Gastroesophageal sphincter (tissue), 4 donors: ENCODE measurements around the gene ZFYVE1. TPM values are rescaled to one million over a fixed set of nuclear protein-coding genes. Genes with fewer than 3 reads are reported as not detected.

Source experiments
- ATAC-seq: fragments of 150-250 bp; one replicate; pipeline ENCODE4 v1.9.1; 2016; ENCODE audit warnings: mild to moderate bottlenecking, moderate library complexity
- H3K27ac ChIP-seq, 4 donors: fragments of 200-600 bp; sonication (generic) in 3 of 4; 1 replicate in 3 of 4; 2 replicates in 1 of 4; pipeline ENCODE4 v1.5.1; 2016 to 2019
- H3K27me3 ChIP-seq: fragments of 200-600 bp; sonication (generic); one replicate; pipeline ENCODE4 v1.5.1; 2019
- H3K36me3 ChIP-seq, 2 donors: fragments of 200-600 bp; sonication (generic); one replicate each; pipeline ENCODE4 v1.5.1; 2019; ENCODE audit warnings: control low read depth in 1 of 2
- H3K4me1 ChIP-seq, 3 donors: fragments of 200-600 bp; sonication (generic); 1 replicate in 2 of 3; 2 replicates in 1 of 3; pipeline ENCODE4 v1.5.1; 2016 to 2019; ENCODE audit warnings: control low read depth in 2 of 3
- H3K4me3 ChIP-seq, 2 donors: fragments of 200-600 bp; sonication (generic); one replicate each; pipeline ENCODE4 v1.5.1; 2019; ENCODE audit warnings: mild to moderate bottlenecking in 1 of 2, moderate library complexity in 1 of 2
- H3K9me3 ChIP-seq, 3 donors: fragments of 200-600 bp; sonication (generic); one replicate each; pipeline ENCODE4 v1.5.1; 2017 to 2019; ENCODE audit warnings: control low read depth in 2 of 3
- CTCF ChIP-seq, 4 experiments: fragments of 200-600 bp in 2 of 4; fragments of 450-650 bp in 2 of 4; sonication (generic) in 1 of 4; IDR thresholded peaks; one replicate each; pipeline ENCODE4 v1.5.1; 2017 to 2019; ENCODE audit warnings: antibody characterized with exemption in 4 of 4, mild to moderate bottlenecking in 2 of 4, moderate library complexity in 2 of 4
- EP300 ChIP-seq: sonication (generic); formaldehyde crosslinking; IDR thresholded peaks from one replicate; pipeline ENCODE4 v1.6.1; 2017; ENCODE audit warnings: antibody characterized with exemption, mild to moderate bottlenecking
- POLR2A ChIP-seq, 2 donors: fragments of 450-650 bp; IDR thresholded peaks; one replicate each; pipeline ENCODE4 v1.6.1; 2017; ENCODE audit warnings: antibody characterized with exemption in 2 of 2, mild to moderate bottlenecking in 2 of 2, moderate library complexity in 1 of 2
- POLR2AphosphoS5 ChIP-seq: sonication (generic); formaldehyde crosslinking; IDR thresholded peaks from one replicate; pipeline ENCODE4 v1.6.1; 2017; ENCODE audit warnings: antibody characterized with exemption
- whole genome bisulfite sequencing, 2 donors: methylation state at CpG; one replicate each; pipeline ENCODE4 v1.1.5; 2018; ENCODE audit warnings: low coverage in 1 of 2; 5-methylcytosine and 5-hydroxymethylcytosine counted together
- total RNA-seq, 4 donors: library from RNA; depleted of rRNA; stranded (reverse); fragments of >200 nt; gene quantifications; one replicate each; pipeline ENCODE4 v1.1.0, GENCODE V29; 2016

The ZFYVE1 gene
- total RNA-seq, 4 donors from 2014 or later: 16.7 to 36.7 (median 23.8) TPM

- Histone ChIP-seq H3K36me3 (no peaks in the 10 kb centered on the region), H3K4me3 (peak within 1 kb of the TSS; percentile 70), H3K9me3 (no peaks in the 10 kb centered on the region), H3K27ac (peak within 1 kb of the TSS in 3 of 4 donors; percentile 79 to 81 (median 80)), H3K4me1 (peaks cover 0 to 20% (median 4%) of the 10 kb centered on the region in 3 donors), H3K27me3 (no peaks in the 10 kb centered on the region)
- 0 to 1% methylated on average over 3 to 17 of the region's 59 CpGs for WGBS, 2 donors
- peak; percentile 26 for TF ChIP-seq POLR2AphosphoS5
- no peak for TF ChIP-seq EP300
- TF ChIP-seq POLR2A (IDR thresholded peaks at IDR 0.05): no peak
- peak; percentile 100 for ATAC-seq
These were observed 100.4 kb downstream of the ZFYVE1 start, which contains the start of gene DCAF4 for GRCh38 chr14:72926292-72927028. DCAF4 (plus strand) TSS chr14:72926464; CDS start chr14:72937979, 11,515 bp downstream.

GRCh38 chr14:72925815-72926291 lies 101.1 kb downstream of the ZFYVE1 start:
- H3K4me3 ChIP-seq: peak overlapping the region; percentile 70
- peaks cover 0 to 20% (median 4%) of the 10 kb centered on the region in 3 donors for H3K4me1 ChIP-seq
- no peaks in the 10 kb centered on the region for H3K9me3 ChIP-seq
- H3K36me3 ChIP-seq: no peaks in the 10 kb centered on the region
- WGBS, 2 donors: no CpG with 5 or more reads among the region's 33 CpGs
- H3K27me3 ChIP-seq: no peaks in the 10 kb centered on the region
- TF ChIP-seq POLR2A (IDR thresholded peaks at IDR 0.05) (no peak), EP300 (no peak), POLR2AphosphoS5 (no peak), CTCF (IDR thresholded peaks at IDR 0.05) (no peak)
- ATAC-seq: peak; percentile 51
- H3K27ac ChIP-seq: peak overlapping the region in 3 of 4 donors; percentile 79 to 81 (median 80)

- Histone ChIP-seq H3K4me1 (peaks cover 0 to 20% (median 4%) of the 10 kb centered on the region in 3 donors), H3K9me3 (no peaks in the 10 kb centered on the region), H3K4me3 (peak overlapping the region in 1 of 2 donors; percentile 70), H3K36me3 (no peaks in the 10 kb centered on the region), H3K27me3 (no peaks in the 10 kb centered on the region), H3K27ac (peak overlapping the region in 3 of 4 donors; percentile 79 to 81 (median 80))
- TF ChIP-seq POLR2AphosphoS5 (no peak), POLR2A (IDR thresholded peaks at IDR 0.05) (no peak), CTCF (IDR thresholded peaks at IDR 0.05) (no peak), EP300 (no peak)
- 85 to 86% methylated on average over 7 to 12 of the region's 22 CpGs for WGBS, 2 donors
- ATAC-seq: no peak
These were observed 101.6 kb downstream of the ZFYVE1 start for GRCh38 chr14:72925171-72925759.

GRCh38 chr14:72924337-72924736 lies 102.6 kb downstream of the ZFYVE1 start:
- no peak for ATAC-seq
- H3K36me3 ChIP-seq: no peaks in the 10 kb centered on the region
- no peaks in the 10 kb centered on the region for H3K27me3 ChIP-seq
- no peaks in the 10 kb centered on the region for H3K9me3 ChIP-seq
- 32 to 51% methylated on average over 3 to 5 of the region's 5 CpGs for WGBS, 2 donors
- no peak overlapping the region for H3K27ac ChIP-seq
- TF ChIP-seq CTCF (IDR thresholded peaks at IDR 0.05): no peak
- no peak for TF ChIP-seq POLR2A (IDR thresholded peaks at IDR 0.05)
- no peak for TF ChIP-seq POLR2AphosphoS5
- TF ChIP-seq EP300: no peak
- no peak overlapping the region for H3K4me3 ChIP-seq
- H3K4me1 ChIP-seq: peaks cover 0 to 20% (median 4%) of the 10 kb centered on the region in 3 donors

GRCh38 chr14:72921396-72921795 lies 105.5 kb downstream of the ZFYVE1 start:
- no peak for TF ChIP-seq POLR2AphosphoS5
- TF ChIP-seq EP300: no peak
- TF ChIP-seq POLR2A (IDR thresholded peaks at IDR 0.05): no peak
- no peak for TF ChIP-seq CTCF (IDR thresholded peaks at IDR 0.05)
- H3K4me3 ChIP-seq: no peak overlapping the region
- H3K9me3 ChIP-seq: no peaks in the 10 kb centered on the region
- no peaks in the 10 kb centered on the region for H3K36me3 ChIP-seq
- peaks cover 0 to 12% (median 4%) of the 10 kb centered on the region in 3 donors for H3K4me1 ChIP-seq
- ATAC-seq: no peak
- H3K27me3 ChIP-seq: no peaks in the 10 kb centered on the region
- no peak overlapping the region for H3K27ac ChIP-seq
